Panc1 (cell line): ENCODE results near the gene SEC14L2. TPM values are rescaled to one million over a fixed set of nuclear protein-coding genes. Genes with fewer than 3 reads are reported as not detected.

Source experiments
- ATAC-seq: fragments of 200-7000 bp; cut with Tn5 transposase; 2 replicates; pipeline ENCODE4 v1.9.1; 2020; ENCODE audit warnings: mild to moderate bottlenecking, moderate library complexity
- BruUV-seq: library from RNA; stranded (reverse); fragments of 400-500 nt; replicated peaks from 2 replicates; lab custom pipeline; 2021; lab: Mats Ljungman, UMichigan
- CTCF ChIA-PET: fragments of 300-600 bp; sonication (Branson Sonifier 250); formaldehyde crosslinking; loops from one replicate; lab custom pipeline; 2022; ENCODE audit warnings: antibody characterized with exemption; lab: Charles Lee
- POLR2A ChIA-PET: fragments of 300-600 bp; sonication (Branson Sonifier 250); formaldehyde crosslinking; loops from one replicate; lab custom pipeline; 2022; ENCODE audit warnings: antibody characterized with exemption; lab: Charles Lee
- DNase-seq: peaks from one replicate; pipeline ENCODE4 v3.0.0-alpha.2; 2010; ENCODE audit warnings: low read depth, low spot score
- H3K27ac ChIP-seq: 2 replicates; pipeline ENCODE4 v1.5.1; 2011; ENCODE audit warnings: mild to moderate bottlenecking, low read length, inconsistent platforms
- H3K27me3 ChIP-seq: fragments of 200-500 bp; sonication (Bioruptor generic); 2 replicates; pipeline ENCODE4 v1.6.0; 2014; ENCODE audit warnings: low read length, inconsistent platforms; ENCODE audit not compliant: control insufficient read depth, insufficient read depth
- H3K36me3 ChIP-seq: fragments of 200-500 bp; sonication (Bioruptor generic); 2 replicates; pipeline ENCODE4 v1.5.1; 2014; ENCODE audit warnings: inconsistent platforms, mild to moderate bottlenecking, low read length, moderate library complexity; ENCODE audit not compliant: control insufficient read depth, insufficient read depth
- H3K4me1 ChIP-seq: 2 replicates; pipeline ENCODE4 v1.5.1; 2011; ENCODE audit warnings: inconsistent platforms, mild to moderate bottlenecking, low read length, moderate library complexity; ENCODE audit not compliant: control insufficient read depth, insufficient read depth
- H3K4me3 ChIP-seq, 2 experiments: 2 replicates each; pipeline ENCODE4 v1.5.1; 2011 to 2012; ENCODE audit warnings: low read depth in 2 of 2, low read length in 2 of 2, mild to moderate bottlenecking in 2 of 2, inconsistent platforms in 1 of 2, moderate library complexity in 1 of 2
- H3K9me3 ChIP-seq: fragments of 200-500 bp; sonication (Bioruptor generic); 2 replicates; pipeline ENCODE4 v1.5.1; 2014; ENCODE audit warnings: low read depth, mild to moderate bottlenecking, inconsistent platforms, low read length, moderate library complexity; ENCODE audit not compliant: control insufficient read depth, insufficient read depth
- POLR2AphosphoS5 ChIP-seq: IDR thresholded peaks from 2 replicates; pipeline ENCODE4 v1.6.1; 2012; ENCODE audit warnings: mild to moderate bottlenecking, low read depth, low read length, moderate library complexity
- SIN3A ChIP-seq: IDR thresholded peaks from 2 replicates; pipeline ENCODE4 v1.6.1; 2012; ENCODE audit warnings: low read depth, mild to moderate bottlenecking, low read length, moderate library complexity, borderline replicate concordance; ENCODE audit not compliant: insufficient read depth
- TCF7L2 ChIP-seq: IDR thresholded peaks from 2 replicates; pipeline ENCODE4 v1.6.1; 2011; ENCODE audit warnings: mild to moderate bottlenecking, low read depth, low read length, inconsistent platforms
- in situ Hi-C: cut with HindIII; loops from 2 replicates; pipeline ENCODE4 v1.10.0; 2016; ENCODE audit warnings: low sequenced_read_pairs, low pct_unique_long_range_greater_than_20kb
- intact Hi-C: fragments of 100-400 bp; cut with micrococcal nuclease; formaldehyde crosslinking; loops from one replicate; pipeline ENCODE4 v1.10.0; 2022; ENCODE audit not compliant: unreplicated experiment
- total RNA-seq: library from RNA; stranded (reverse); gene quantifications from one replicate; pipeline ENCODE4 v1.2.1, GENCODE V29; 2021; ENCODE audit not compliant: unreplicated experiment
- TF ChIP-seq, protein P1 (sequence below), 2 experiments: IDR thresholded peaks; 2 replicates each; pipeline ENCODE4 v1.6.1; 2011 to 2012; ENCODE audit warnings: low read depth in 2 of 2, control low read depth in 1 of 2, low read length in 1 of 2, mild to moderate bottlenecking in 1 of 2, moderate library complexity in 1 of 2; ENCODE audit not compliant: insufficient read depth in 1 of 2
- TF ChIP-seq, protein P2 (sequence below): fragments of 450-650 bp; IDR thresholded peaks from 2 replicates; pipeline ENCODE4 v1.5.1; 2017; ENCODE audit warnings: mild to moderate bottlenecking

Gene SEC14L2
- total RNA-seq, 1 experiment from 2014 or later, result 10.7 TPM

- DNase-seq (no peak), ATAC-seq (no peak)
- Histone ChIP-seq H3K27me3 (no peaks in the 10 kb centered on the region), H3K36me3 (no peaks in the 10 kb centered on the region), H3K4me3 (no peak overlapping the region), H3K27ac (no peak overlapping the region), H3K9me3 (no peaks in the 10 kb centered on the region), H3K4me1 (no peaks in the 10 kb centered on the region)
- POLR2A ChIA-PET, result no interaction called here
- in situ Hi-C loops (no loop called here), intact Hi-C loops (no loop called here)
- CTCF ChIA-PET, result no interaction called here
- TF ChIP-seq, protein P1, sequence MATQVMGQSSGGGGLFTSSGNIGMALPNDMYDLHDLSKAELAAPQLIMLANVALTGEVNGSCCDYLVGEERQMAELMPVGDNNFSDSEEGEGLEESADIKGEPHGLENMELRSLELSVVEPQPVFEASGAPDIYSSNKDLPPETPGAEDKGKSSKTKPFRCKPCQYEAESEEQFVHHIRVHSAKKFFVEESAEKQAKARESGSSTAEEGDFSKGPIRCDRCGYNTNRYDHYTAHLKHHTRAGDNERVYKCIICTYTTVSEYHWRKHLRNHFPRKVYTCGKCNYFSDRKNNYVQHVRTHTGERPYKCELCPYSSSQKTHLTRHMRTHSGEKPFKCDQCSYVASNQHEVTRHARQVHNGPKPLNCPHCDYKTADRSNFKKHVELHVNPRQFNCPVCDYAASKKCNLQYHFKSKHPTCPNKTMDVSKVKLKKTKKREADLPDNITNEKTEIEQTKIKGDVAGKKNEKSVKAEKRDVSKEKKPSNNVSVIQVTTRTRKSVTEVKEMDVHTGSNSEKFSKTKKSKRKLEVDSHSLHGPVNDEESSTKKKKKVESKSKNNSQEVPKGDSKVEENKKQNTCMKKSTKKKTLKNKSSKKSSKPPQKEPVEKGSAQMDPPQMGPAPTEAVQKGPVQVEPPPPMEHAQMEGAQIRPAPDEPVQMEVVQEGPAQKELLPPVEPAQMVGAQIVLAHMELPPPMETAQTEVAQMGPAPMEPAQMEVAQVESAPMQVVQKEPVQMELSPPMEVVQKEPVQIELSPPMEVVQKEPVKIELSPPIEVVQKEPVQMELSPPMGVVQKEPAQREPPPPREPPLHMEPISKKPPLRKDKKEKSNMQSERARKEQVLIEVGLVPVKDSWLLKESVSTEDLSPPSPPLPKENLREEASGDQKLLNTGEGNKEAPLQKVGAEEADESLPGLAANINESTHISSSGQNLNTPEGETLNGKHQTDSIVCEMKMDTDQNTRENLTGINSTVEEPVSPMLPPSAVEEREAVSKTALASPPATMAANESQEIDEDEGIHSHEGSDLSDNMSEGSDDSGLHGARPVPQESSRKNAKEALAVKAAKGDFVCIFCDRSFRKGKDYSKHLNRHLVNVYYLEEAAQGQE (IDR thresholded peaks at IDR 0.05; ENCODE audit: insufficient read depth in 1 of 2, low read depth in 2 of 2, low read length in 1 of 2), result no peak
- TF ChIP-seq SIN3A, result no peak
- no peak for TF ChIP-seq POLR2AphosphoS5
- TF ChIP-seq, protein P2, sequence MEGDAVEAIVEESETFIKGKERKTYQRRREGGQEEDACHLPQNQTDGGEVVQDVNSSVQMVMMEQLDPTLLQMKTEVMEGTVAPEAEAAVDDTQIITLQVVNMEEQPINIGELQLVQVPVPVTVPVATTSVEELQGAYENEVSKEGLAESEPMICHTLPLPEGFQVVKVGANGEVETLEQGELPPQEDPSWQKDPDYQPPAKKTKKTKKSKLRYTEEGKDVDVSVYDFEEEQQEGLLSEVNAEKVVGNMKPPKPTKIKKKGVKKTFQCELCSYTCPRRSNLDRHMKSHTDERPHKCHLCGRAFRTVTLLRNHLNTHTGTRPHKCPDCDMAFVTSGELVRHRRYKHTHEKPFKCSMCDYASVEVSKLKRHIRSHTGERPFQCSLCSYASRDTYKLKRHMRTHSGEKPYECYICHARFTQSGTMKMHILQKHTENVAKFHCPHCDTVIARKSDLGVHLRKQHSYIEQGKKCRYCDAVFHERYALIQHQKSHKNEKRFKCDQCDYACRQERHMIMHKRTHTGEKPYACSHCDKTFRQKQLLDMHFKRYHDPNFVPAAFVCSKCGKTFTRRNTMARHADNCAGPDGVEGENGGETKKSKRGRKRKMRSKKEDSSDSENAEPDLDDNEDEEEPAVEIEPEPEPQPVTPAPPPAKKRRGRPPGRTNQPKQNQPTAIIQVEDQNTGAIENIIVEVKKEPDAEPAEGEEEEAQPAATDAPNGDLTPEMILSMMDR, result no peak
- no TSS peak for BruUV-seq
These were observed 16.8 kb upstream of the SEC14L2 start for GRCh38 chr22:30380011-30380410.

DNA sequence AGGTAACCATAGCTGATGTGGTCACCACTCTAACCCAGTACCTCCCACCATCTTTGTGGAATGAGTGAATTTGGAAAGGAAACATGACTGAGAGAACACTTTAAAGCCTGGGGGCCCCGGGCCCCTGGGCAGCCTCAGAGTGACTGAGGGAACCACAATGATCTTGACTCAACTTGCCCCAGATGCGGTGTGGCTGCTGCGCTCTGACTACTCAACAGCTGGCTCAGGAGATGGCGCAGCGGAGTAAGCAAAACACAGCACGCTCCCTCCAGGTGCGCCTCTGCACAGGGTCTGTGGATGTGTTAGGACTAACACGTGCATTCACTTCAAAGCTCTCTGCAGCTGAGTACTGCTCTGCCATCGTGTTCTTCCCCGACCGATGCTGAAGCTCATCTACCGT, 15.6 kb upstream of the SEC14L2 start:
- no peak overlapping the region for H3K27ac ChIP-seq
- peaks cover 2% of the 10 kb centered on the region; the same call in 1 of the 2 replicates for H3K4me1 ChIP-seq
- no peaks in the 10 kb centered on the region for H3K9me3 ChIP-seq
- DNase-seq (no peak), ATAC-seq (no peak)
- in situ Hi-C loops, result no loop called here
- no peaks in the 10 kb centered on the region for H3K27me3 ChIP-seq
- intact Hi-C loops, result no loop called here
- H3K36me3 ChIP-seq, result no peaks in the 10 kb centered on the region
- ChIA-PET CTCF (no interaction called here), POLR2A (no interaction called here)
- BruUV-seq, result no TSS peak
- no peak overlapping the region for H3K4me3 ChIP-seq
- TF ChIP-seq, protein P2, result no peak
- TF ChIP-seq SIN3A (no peak), TCF7L2 (no peak), POLR2AphosphoS5 (no peak)
- TF ChIP-seq, protein P1 (IDR thresholded peaks at IDR 0.05; ENCODE audit: insufficient read depth in 1 of 2, low read depth in 2 of 2, low read length in 1 of 2), result no peak
